NCI-H146 (cell line): Measurements from ENCODE around the gene FNDC11.
"Not testable (repeated sequence)": the region's sequence is repeated elsewhere in the genome, so short reads cannot be mapped to it uniquely, and the experiment has no call there.

Experiments
- DNase-seq: peaks from one replicate; lab custom pipeline; 2025; lab: John Stamatoyannopoulos, UW

FNDC11 gene

GRCh38 chr20:63553933-63554290 lies at the start of gene FNDC11:
Gene FNDC11 (plus strand): TSS chr20:63554159. CDS start chr20:63555664, 1,505 bp downstream.
- peak; percentile 75 for DNase-seq

GRCh38 chr20:63504642-63505041 lies 49.3 kb upstream of the FNDC11 start:
- no peak for DNase-seq

- no peak for DNase-seq
Measured at GRCh38 chr20:63505281-63505680, 48.7 kb upstream of the FNDC11 start.

GRCh38 chr20:63505723-63506122 lies 48.2 kb upstream of the FNDC11 start:
- DNase-seq = no peak

- no peak for DNase-seq
Measured at GRCh38 chr20:63507083-63507743, 46.7 kb upstream of the FNDC11 start.

- no peak for DNase-seq
Measured at GRCh38 chr20:63508072-63508768, 45.7 kb upstream of the FNDC11 start.

GRCh38 chr20:63509088-63509564 lies 44.8 kb upstream of the FNDC11 start:
- peak; percentile 26 for DNase-seq

- no peak for DNase-seq
Measured at GRCh38 chr20:63513207-63513606, 40.8 kb upstream of the FNDC11 start.

GRCh38 chr20:63514520-63514919 lies 39.4 kb upstream of the FNDC11 start:
- not testable (repeated sequence) for DNase-seq

- DNase-seq = no peak
Measured at GRCh38 chr20:63517376-63518309, 36.3 kb upstream of the FNDC11 start.

- no peak for DNase-seq
Measured at GRCh38 chr20:63518351-63518861, 35.6 kb upstream of the FNDC11 start.

- no peak for DNase-seq
Measured at GRCh38 chr20:63518946-63519667, 34.9 kb upstream of the FNDC11 start.

GRCh38 chr20:63519668-63520503 lies 34.1 kb upstream of the FNDC11 start:
- DNase-seq = peak; percentile 84

- DNase-seq = peak; percentile 84
Measured at GRCh38 chr20:63520504-63520933, 33.4 kb upstream of the FNDC11 start, which contains the start of gene PPDPF. Gene PPDPF (plus strand): TSS chr20:63520765. CDS start chr20:63521309, 544 bp downstream.

- DNase-seq = peak; percentile 79
Measured at GRCh38 chr20:63520934-63521601, 32.9 kb upstream of the FNDC11 start.

GRCh38 chr20:63521602-63522001 lies 32.4 kb upstream of the FNDC11 start:
- DNase-seq = no peak

- no peak for DNase-seq
Measured at GRCh38 chr20:63522091-63522868, 31.7 kb upstream of the FNDC11 start.

- no peak for DNase-seq
Measured at GRCh38 chr20:63522981-63523611, 30.9 kb upstream of the FNDC11 start.

GRCh38 chr20:63525185-63525584 lies 28.8 kb upstream of the FNDC11 start:
- no peak for DNase-seq
